Frontal cortex (tissue), 4 donors: ENCODE data around the gene SGTA. TPM values are rescaled to one million over a fixed set of nuclear protein-coding genes. Genes with fewer than 3 reads are reported as not detected.

Experiments
- DNase-seq, 2 donors: peaks; one replicate each; pipeline ENCODE4 v3.0.0; 2012; ENCODE audit warnings: low spot score in 2 of 2
- FAIRE-seq: peaks from 2 replicates; lab custom pipeline; 2012; peaks lifted over from hg19 to GRCh38; lab: Jason Lieb, UNC
- total RNA-seq: library from RNA; depleted of rRNA; stranded (reverse); fragments of >200 nt; gene quantifications from one replicate; pipeline ENCODE4 v1.2.3, GENCODE V29; 2014
- donor health status: control.
- donor health status: control.
- donor health status: control.

The SGTA gene
- total RNA-seq, 1 donor from 2014 or later, result 31.4 TPM

GRCh38 chr19:2774953-2775555 lies 8.0 kb downstream of the SGTA start:
- FAIRE-seq, result no peak

GRCh38 chr19:2774083-2774679 lies 8.9 kb downstream of the SGTA start:
- no peak for FAIRE-seq
- DNase-seq, result no peak

More at GRCh38 chr19:2774953-2775555, 8.0 kb downstream of the SGTA start:
- DNase-seq, result no peak

- FAIRE-seq, result no peak
These were observed 11.0 kb downstream of the SGTA start for GRCh38 chr19:2771786-2772674.

GRCh38 chr19:2770055-2771013 lies 12.7 kb downstream of the SGTA start:
- FAIRE-seq (no peak), DNase-seq (no peak)

More at GRCh38 chr19:2771786-2772674, 11.0 kb downstream of the SGTA start:
- no peak for DNase-seq

- DNase-seq, result no peak
These were observed 13.9 kb downstream of the SGTA start for GRCh38 chr19:2769218-2769617.

GRCh38 chr19:2768365-2769132 lies 14.5 kb downstream of the SGTA start:
- FAIRE-seq (no peak), DNase-seq (no peak)

More at GRCh38 chr19:2769218-2769617, 13.9 kb downstream of the SGTA start:
- no peak for FAIRE-seq

- DNase-seq (no peak), FAIRE-seq (no peak)
These were observed 15.4 kb downstream of the SGTA start for GRCh38 chr19:2767688-2768087.

- no peak for FAIRE-seq
- DNase-seq, result no peak
These were observed 16.3 kb downstream of the SGTA start for GRCh38 chr19:2766594-2767372.

GRCh38 chr19:2765376-2765775 lies 17.7 kb downstream of the SGTA start:
- DNase-seq (no peak), FAIRE-seq (no peak)

- FAIRE-seq (no peak), DNase-seq (no peak)
These were observed 18.1 kb downstream of the SGTA start for GRCh38 chr19:2764945-2765344.

GRCh38 chr19:2763687-2764086 lies 19.4 kb downstream of the SGTA start:
- FAIRE-seq, result no peak
- DNase-seq, result no peak

GRCh38 chr19:2762783-2763496 lies 20.1 kb downstream of the SGTA start:
- FAIRE-seq (no peak), DNase-seq (no peak)

- DNase-seq, result no peak
- FAIRE-seq, result no peak
These were observed 20.9 kb downstream of the SGTA start for GRCh38 chr19:2761876-2762782.

GRCh38 chr19:2761309-2761677 lies 21.8 kb downstream of the SGTA start:
- DNase-seq, result no peak

GRCh38 chr19:2759965-2760364 lies 23.1 kb downstream of the SGTA start:
- FAIRE-seq (no peak), DNase-seq (no peak)

More at GRCh38 chr19:2761309-2761677, 21.8 kb downstream of the SGTA start:
- no peak for FAIRE-seq

GRCh38 chr19:2759362-2759761 lies 23.7 kb downstream of the SGTA start:
- FAIRE-seq, result no peak
- no peak for DNase-seq
